K562 (cell line): Measurements from ENCODE around the gene TMEM120B. TPM values are rescaled to one million over a fixed set of nuclear protein-coding genes. Genes with fewer than 3 reads are reported as not detected.

Experiments
- ATAC-seq: fragments of 200-7000 bp; cut with Tn5 transposase; 3 replicates; pipeline ENCODE4 v1.9.1; 2020; ENCODE audit warnings: moderate library complexity
- BruUV-seq: library from RNA; stranded (reverse); fragments of 400-500 nt; replicated peaks from 2 replicates; lab custom pipeline; 2021; lab: Mats Ljungman, UMichigan
- CTCF ChIA-PET: fragments of 300-600 bp; formaldehyde crosslinking; extraction: SDS; loops from one replicate; lab custom pipeline; 2021; ENCODE audit warnings: low intra/inter-chr PET ratio; lab: Yijun Ruan, JAX
- POLR2A ChIA-PET: fragments of 300-600, 350-650 bp; sonication (Branson Sonifier 250); formaldehyde crosslinking; extraction: SDS; loops from one replicate; lab custom pipeline; 2021; ENCODE audit warnings: antibody characterized with exemption, inconsistent platforms; lab: Yijun Ruan, JAX
- DNase-seq, 4 experiments: peaks; one replicate each; pipeline versions ENCODE4 v3.0.0 to v3.0.0-alpha.2; 2011 to 2018; ENCODE audit warnings: low spot score in 3 of 4, mixed read lengths in 3 of 4; ENCODE audit errors: extremely low read depth in 1 of 4
- FAIRE-seq: peaks from 2 replicates; lab custom pipeline; 2011; peaks lifted over from hg19 to GRCh38; lab: Jason Lieb, UNC
- H2AFZ ChIP-seq: 2 replicates; pipeline ENCODE4 v1.6.0; 2011; ENCODE audit warnings: low read depth, low read length, control low read depth, inconsistent platforms
- H3K27ac ChIP-seq: fragments of 200-600 bp; 3 replicates; pipeline ENCODE4 v1.8.0; 2011; ENCODE audit warnings: low read depth, mild to moderate bottlenecking, control low read depth, inconsistent platforms, low read length, moderate library complexity, mixed read lengths; ENCODE audit errors: extremely low read depth
- H3K27me3 ChIP-seq, 2 experiments: fragments of 300-600 bp in 1 of 2; 2 replicates in 1 of 2; 3 replicates in 1 of 2; pipeline versions ENCODE4 v1.6.0 to v1.8.0; 2011; ENCODE audit warnings: inconsistent platforms in 2 of 2, low read length in 2 of 2, mild to moderate bottlenecking in 1 of 2, mixed read lengths in 1 of 2, moderate library complexity in 1 of 2; ENCODE audit not compliant: control insufficient read depth in 2 of 2, insufficient read depth in 2 of 2
- H3K36me3 ChIP-seq: fragments of 300-600 bp; 3 replicates; pipeline ENCODE4 v1.8.0; 2011; ENCODE audit warnings: mild to moderate bottlenecking, low read length, inconsistent platforms; ENCODE audit not compliant: control insufficient read depth, insufficient read depth
- H3K4me1 ChIP-seq, 2 experiments: fragments of 200-600 bp in 1 of 2; replicated peaks in 1 of 2; 2 replicates in 1 of 2; 3 replicates in 1 of 2; pipeline versions ENCODE4 v1.5.1 to v1.8.0; 2011; ENCODE audit warnings: inconsistent platforms in 2 of 2, low read length in 2 of 2, mild to moderate bottlenecking in 1 of 2, mixed read lengths in 1 of 2, moderate library complexity in 1 of 2; ENCODE audit not compliant: control insufficient read depth in 2 of 2, insufficient read depth in 2 of 2
- H3K4me2 ChIP-seq: 2 replicates; pipeline ENCODE4 v1.6.1; 2011; ENCODE audit warnings: low read length, control low read depth, inconsistent platforms, mixed read lengths; ENCODE audit not compliant: insufficient read depth
- H3K4me3 ChIP-seq: fragments of 200-600 bp; sonication (generic), shearing (Covaris generic); 2 replicates; pipeline ENCODE4 v1.5.1; 2016; ENCODE audit warnings: control low read depth, inconsistent platforms
- H3K79me2 ChIP-seq: fragments of 200-600 bp; 3 replicates; pipeline ENCODE4 v1.8.0; 2011; ENCODE audit warnings: low read length, inconsistent platforms; ENCODE audit not compliant: control insufficient read depth, insufficient read depth
- H3K9ac ChIP-seq, 2 experiments: 2 replicates each; pipeline versions ENCODE4 v1.6.0 to v1.6.1; 2011; ENCODE audit warnings: low read depth in 2 of 2, low read length in 2 of 2, control low read depth in 1 of 2, inconsistent platforms in 1 of 2, mild to moderate bottlenecking in 1 of 2, mixed read lengths in 1 of 2; ENCODE audit not compliant: insufficient read depth in 1 of 2
- H3K9me1 ChIP-seq: one replicate; pipeline ENCODE4 v1.6.0; 2011; ENCODE audit warnings: inconsistent platforms, mild to moderate bottlenecking, low read length, moderate library complexity; ENCODE audit not compliant: control insufficient read depth, insufficient read depth
- H3K9me3 ChIP-seq: replicated peaks from 2 replicates; pipeline ENCODE4 v1.5.1; 2011; ENCODE audit warnings: low read depth, low read length, inconsistent platforms; ENCODE audit not compliant: control insufficient read depth, insufficient read depth
- H4K20me1 ChIP-seq: replicated peaks from 2 replicates; pipeline ENCODE4 v1.6.1; 2011; ENCODE audit warnings: low read length, inconsistent platforms, mixed read lengths; ENCODE audit not compliant: control insufficient read depth, insufficient read depth
- BRD4 ChIP-seq: fragments of 200-600 bp; sonication (generic); IDR thresholded peaks from 2 replicates; pipeline ENCODE4 v1.6.1; 2017; ENCODE audit warnings: inconsistent platforms
- CBX2 ChIP-seq: fragments of 200-600 bp; sonication (generic); IDR thresholded peaks from one replicate; pipeline ENCODE4 v1.6.1; 2012; ENCODE audit warnings: mild to moderate bottlenecking, low read length, inconsistent platforms; ENCODE audit not compliant: insufficient read depth, poor library complexity, severe bottlenecking
- CHAMP1 ChIP-seq: fragments of 450-650 bp; IDR thresholded peaks from 2 replicates; pipeline ENCODE4 v1.6.1; 2016; ENCODE audit warnings: mild to moderate bottlenecking
- ETV5 ChIP-seq: sonication (generic); formaldehyde crosslinking; IDR thresholded peaks from 2 replicates; pipeline ENCODE4 v1.4.0; 2020; ENCODE audit warnings: low read depth, mild to moderate bottlenecking, missing genetic modification reagents
- MEF2A ChIP-seq: IDR thresholded peaks from 2 replicates; pipeline ENCODE4 v1.6.1; 2011; ENCODE audit warnings: low read depth, mild to moderate bottlenecking, low read length, moderate library complexity; ENCODE audit not compliant: control insufficient read depth
- NEUROD1 ChIP-seq: fragments of 150-350 bp; IDR thresholded peaks from 2 replicates; pipeline ENCODE4 v1.6.1; 2014; ENCODE audit warnings: borderline replicate concordance, low read length, low read depth; ENCODE audit not compliant: partially characterized antibody
- POLR2G ChIP-seq: fragments of 200-400 bp; formaldehyde crosslinking; IDR thresholded peaks from 2 replicates; pipeline ENCODE4 v1.6.1; 2017; ENCODE audit warnings: low read depth, mild to moderate bottlenecking, antibody characterized with exemption, low read length, moderate library complexity
- RCOR1 ChIP-seq, 2 experiments: IDR thresholded peaks; 2 replicates each; pipeline ENCODE4 v1.6.1; 2012; ENCODE audit warnings: low read depth in 2 of 2, low read length in 2 of 2, borderline replicate concordance in 1 of 2, improper control_type of control experiment in 1 of 2
- ZNF134 ChIP-seq: fragments of 250-450 bp; sonication (Bioruptor Pico); conservative IDR thresholded peaks from 2 replicates; pipeline ENCODE4 v1.4.0; 2020
- ZNF263 ChIP-seq: sonication (generic); formaldehyde crosslinking; IDR thresholded peaks from 2 replicates; pipeline ENCODE4 v1.8.0; 2022; ENCODE audit warnings: mild to moderate bottlenecking, missing genetic modification reagents, borderline replicate concordance
- WGBS: fragments of 100-300 bp; shearing (Covaris generic); methylation state at CpG from one replicate; pipeline ENCODE4 v1.1.6; 2016; ENCODE audit warnings: low coverage, mixed read lengths; ENCODE audit not compliant: insufficient coverage; ENCODE audit errors: missing lambda C conversion rate; 5-methylcytosine and 5-hydroxymethylcytosine counted together
- in situ Hi-C: fragments of 300-500 bp; cut with MboI; formaldehyde crosslinking; loops from 4 replicates; pipeline ENCODE4 v1.15.0; 2018; ENCODE audit warnings: inconsistent platforms, mixed read lengths
- intact Hi-C: fragments of 100-400 bp; cut with micrococcal nuclease; formaldehyde crosslinking; loops from 2 replicates; pipeline ENCODE4 v1.14.2; 2022
- polyA plus RNA-seq, 8 experiments: library from polyadenylated mRNA; depleted of rRNA in 4 of 8; stranded (reverse) in 5 of 8; unstranded in 3 of 8; fragments of >200 nt; fragmentation: Nextera tagmentation in 2 of 8; fragmentation: Illumina TruSeq in 1 of 8; extraction: Ambion mirVana in 2 of 8; extraction: Trizol in 1 of 8; gene quantifications; 2 replicates each; pipeline versions ENCODE4 v1.2.1 to v1.2.3, GENCODE V29; 2011 to 2014; ENCODE audit warnings: inconsistent platforms in 1 of 8, missing spikeins in 1 of 8
- total RNA-seq, 7 experiments: library from RNA; depleted of rRNA in 6 of 7; stranded (reverse); fragments of >200 nt in 6 of 7; fragmentation: Illumina TruSeq in 2 of 7; extraction: Trizol in 2 of 7; gene quantifications; 2 replicates each; pipeline versions ENCODE4 v1.2.1 to v1.2.3, GENCODE V29; 2011 to 2021; ENCODE audit warnings: low replicate concordance in 1 of 7
- TF ChIP-seq, protein P1 (sequence below): sonication (generic); formaldehyde crosslinking; IDR thresholded peaks from 2 replicates; pipeline ENCODE4 v1.8.1; 2023; ENCODE audit warnings: mild to moderate bottlenecking, missing genetic modification reagents, moderate library complexity
- TF ChIP-seq, protein P2 (sequence below), 2 experiments: fragments of 450-650 bp; IDR thresholded peaks; 2 replicates each; pipeline ENCODE4 v1.6.1; 2018; ENCODE audit warnings: mild to moderate bottlenecking in 2 of 2, low read depth in 1 of 2; ENCODE audit not compliant: partially characterized antibody in 2 of 2

The TMEM120B gene
- total and polyA plus RNA-seq, 9 of the 15 experiments (the other 6 are each of a cell fraction or from before 2014, with no cell fraction given), result 1.7 to 18.6 (median 7.4) TPM

- FAIRE-seq (no peak), DNase-seq (peak; percentile 61 to 83 (median 62)), ATAC-seq (0 out of 3 replicates have a peak, but pooled peaks have one; percentile 1)
- Histone ChIP-seq H3K4me3 (peak overlapping the region; percentile 80), H4K20me1 (no peaks in the 10 kb centered on the region), H3K9me1 (no peaks in the 10 kb centered on the region), H3K4me2 (peak overlapping the region; percentile 82), H3K9me3 (no peaks in the 10 kb centered on the region), H2AFZ (no peak overlapping the region), H3K4me1 (peaks cover 30 to 67% of the 10 kb centered on the region in 2 experiments; a peak in 4 of 5 replicates), H3K9ac (peak overlapping the region; percentile 99 to 100), H3K27ac (peak overlapping the region; percentile 99), H3K36me3 (peaks cover 28% of the 10 kb centered on the region), H3K79me2 (peaks cover 85% of the 10 kb centered on the region), H3K27me3 (no peaks in the 10 kb centered on the region)
- in situ Hi-C loops, result no loop called here
- intact Hi-C loops, result no loop called here
- under 1% methylated on average over 54 of the region's 86 CpGs for WGBS
- ChIA-PET CTCF (no interaction called here), POLR2A (interaction anchor here (0.6 to 4.4 kb wide), 21 partner anchors 10 to 1600 kb away, joined by 3 to 77 read pairs (median 4); partner anchors contain the start of genes PSMD9, RNU4-2 and RPLP0)
- BruUV-seq, result TSS peak; percentile 29
- TF ChIP-seq BRD4 (0 out of 2 replicates have a peak, but pooled peaks have one; percentile 10), RCOR1 (IDR thresholded peaks at IDR 0.05; ENCODE audit: borderline replicate concordance in 1 of 2, low read depth in 2 of 2, low read length in 2 of 2) (no peak), CHAMP1 (no peak), NEUROD1 (no peak), MEF2A (no peak), ETV5 (no peak), POLR2G (peak; percentile 88), ZNF263 (peak; percentile 99), ZNF134 (0 out of 2 replicates have a peak, but pooled peaks have one; percentile 39), CBX2 (no peak)
- TF ChIP-seq, protein P1, sequence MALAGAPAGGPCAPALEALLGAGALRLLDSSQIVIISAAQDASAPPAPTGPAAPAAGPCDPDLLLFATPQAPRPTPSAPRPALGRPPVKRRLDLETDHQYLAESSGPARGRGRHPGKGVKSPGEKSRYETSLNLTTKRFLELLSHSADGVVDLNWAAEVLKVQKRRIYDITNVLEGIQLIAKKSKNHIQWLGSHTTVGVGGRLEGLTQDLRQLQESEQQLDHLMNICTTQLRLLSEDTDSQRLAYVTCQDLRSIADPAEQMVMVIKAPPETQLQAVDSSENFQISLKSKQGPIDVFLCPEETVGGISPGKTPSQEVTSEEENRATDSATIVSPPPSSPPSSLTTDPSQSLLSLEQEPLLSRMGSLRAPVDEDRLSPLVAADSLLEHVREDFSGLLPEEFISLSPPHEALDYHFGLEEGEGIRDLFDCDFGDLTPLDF (CRISPR knock-in tag), result no peak
- TF ChIP-seq, protein P2, sequence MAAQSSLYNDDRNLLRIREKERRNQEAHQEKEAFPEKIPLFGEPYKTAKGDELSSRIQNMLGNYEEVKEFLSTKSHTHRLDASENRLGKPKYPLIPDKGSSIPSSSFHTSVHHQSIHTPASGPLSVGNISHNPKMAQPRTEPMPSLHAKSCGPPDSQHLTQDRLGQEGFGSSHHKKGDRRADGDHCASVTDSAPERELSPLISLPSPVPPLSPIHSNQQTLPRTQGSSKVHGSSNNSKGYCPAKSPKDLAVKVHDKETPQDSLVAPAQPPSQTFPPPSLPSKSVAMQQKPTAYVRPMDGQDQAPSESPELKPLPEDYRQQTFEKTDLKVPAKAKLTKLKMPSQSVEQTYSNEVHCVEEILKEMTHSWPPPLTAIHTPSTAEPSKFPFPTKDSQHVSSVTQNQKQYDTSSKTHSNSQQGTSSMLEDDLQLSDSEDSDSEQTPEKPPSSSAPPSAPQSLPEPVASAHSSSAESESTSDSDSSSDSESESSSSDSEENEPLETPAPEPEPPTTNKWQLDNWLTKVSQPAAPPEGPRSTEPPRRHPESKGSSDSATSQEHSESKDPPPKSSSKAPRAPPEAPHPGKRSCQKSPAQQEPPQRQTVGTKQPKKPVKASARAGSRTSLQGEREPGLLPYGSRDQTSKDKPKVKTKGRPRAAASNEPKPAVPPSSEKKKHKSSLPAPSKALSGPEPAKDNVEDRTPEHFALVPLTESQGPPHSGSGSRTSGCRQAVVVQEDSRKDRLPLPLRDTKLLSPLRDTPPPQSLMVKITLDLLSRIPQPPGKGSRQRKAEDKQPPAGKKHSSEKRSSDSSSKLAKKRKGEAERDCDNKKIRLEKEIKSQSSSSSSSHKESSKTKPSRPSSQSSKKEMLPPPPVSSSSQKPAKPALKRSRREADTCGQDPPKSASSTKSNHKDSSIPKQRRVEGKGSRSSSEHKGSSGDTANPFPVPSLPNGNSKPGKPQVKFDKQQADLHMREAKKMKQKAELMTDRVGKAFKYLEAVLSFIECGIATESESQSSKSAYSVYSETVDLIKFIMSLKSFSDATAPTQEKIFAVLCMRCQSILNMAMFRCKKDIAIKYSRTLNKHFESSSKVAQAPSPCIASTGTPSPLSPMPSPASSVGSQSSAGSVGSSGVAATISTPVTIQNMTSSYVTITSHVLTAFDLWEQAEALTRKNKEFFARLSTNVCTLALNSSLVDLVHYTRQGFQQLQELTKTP (IDR thresholded peaks at IDR 0.05; ENCODE audit: low read depth in 1 of 2, partially characterized antibody in 2 of 2), result peak in 1 of 2 experiments; percentile 33
These were observed 88.4 kb downstream of the TMEM120B start for GRCh38 chr12:121800694-121801594.
